Fibroblast of upper back skin (primary cell): ENCODE measurements around the gene CRB3.
A peak's percentile ranks its signal among the peaks of the same experiment; 100 is the strongest.
"Not testable (repeated sequence)": the region's sequence is repeated elsewhere in the genome, so short reads cannot be mapped to it uniquely, and the experiment has no call there.

Experiments
- DNase-seq: peaks from one replicate; pipeline ENCODE4 v3.0.0-alpha.2; 2013

CRB3 gene

DNA sequence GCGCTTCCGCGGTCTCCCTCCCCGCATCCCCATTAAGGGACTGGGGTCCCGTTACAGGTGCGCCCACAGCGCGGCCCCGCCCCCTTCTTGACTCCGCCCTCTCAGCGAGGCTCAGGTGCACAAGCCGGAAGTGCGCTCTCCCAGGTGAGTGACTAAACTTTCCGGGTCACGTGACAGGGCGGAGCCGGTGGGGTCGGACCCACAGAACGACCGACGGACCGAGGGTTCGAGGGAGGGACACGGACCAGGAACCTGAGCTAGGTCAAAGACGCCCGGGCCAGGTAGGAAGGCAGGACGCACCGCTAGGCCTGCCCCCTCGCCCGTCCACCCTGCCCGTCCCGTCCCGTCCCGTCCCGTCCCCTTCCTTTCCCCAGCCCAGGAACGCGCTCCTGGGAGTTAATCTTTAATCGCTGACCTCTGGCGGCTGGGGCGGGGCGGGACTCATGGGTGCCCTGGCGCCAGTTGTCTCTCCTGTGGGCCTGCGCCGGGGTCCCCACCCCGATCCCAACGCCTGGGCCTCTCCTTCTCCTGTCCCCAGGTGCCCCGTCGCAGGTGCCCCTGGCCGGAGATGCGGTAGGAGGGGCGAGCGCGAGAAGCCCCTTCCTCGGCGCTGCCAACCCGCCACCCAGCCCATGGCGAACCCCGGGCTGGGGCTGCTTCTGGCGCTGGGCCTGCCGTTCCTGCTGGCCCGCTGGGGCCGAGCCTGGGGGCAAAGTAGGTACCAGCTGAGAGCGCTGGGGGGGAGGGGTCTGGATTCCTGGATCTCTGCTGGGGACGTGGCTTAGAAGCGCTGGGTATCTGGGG lies at the start of gene CRB3:
Gene CRB3 (plus strand): TSS at position 202 of the 804 bp plus-strand sequence. CDS start 431 bp downstream, at position 633.
- DNase-seq: no peak

DNA sequence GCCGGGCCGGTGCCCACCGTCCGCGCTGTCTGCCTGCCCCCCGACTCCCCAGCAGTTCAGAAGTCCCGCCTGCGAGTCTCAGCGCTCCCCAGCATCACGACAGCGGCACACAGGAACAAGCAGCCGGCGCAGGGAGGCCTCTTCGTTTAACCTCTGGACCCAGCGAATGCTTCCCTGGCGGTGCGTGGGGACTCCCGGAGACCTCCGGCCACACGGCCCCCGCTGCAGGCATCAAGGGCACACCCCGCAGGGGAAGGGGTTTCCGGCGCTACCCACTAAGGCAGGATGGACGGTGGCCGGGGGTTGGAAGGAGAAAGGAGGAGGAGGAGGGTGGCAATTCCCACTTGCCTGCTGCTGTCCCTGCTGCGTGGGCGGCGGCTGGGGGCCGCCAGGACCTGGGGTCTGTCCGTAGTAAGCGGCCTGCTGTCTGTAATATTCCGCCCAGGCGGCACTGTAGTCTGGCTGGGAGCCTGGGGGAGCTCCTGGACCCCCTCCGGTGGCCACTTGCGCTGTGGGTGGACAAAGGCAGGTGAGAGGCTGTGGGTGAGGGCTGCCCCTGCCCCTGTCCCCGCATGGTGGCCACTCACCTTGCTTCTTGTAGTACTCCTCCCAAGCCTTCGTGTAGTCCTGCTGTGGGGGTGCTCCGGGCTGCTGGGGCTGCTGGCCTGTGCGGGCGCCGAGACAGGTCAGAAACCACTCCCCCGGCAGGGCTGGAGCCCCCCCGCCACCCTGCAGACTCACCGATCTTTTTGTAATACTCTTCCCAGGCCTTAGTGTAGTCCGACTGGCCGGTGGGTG lies 49.1 kb upstream of the CRB3 start:
- no peak for DNase-seq

DNA sequence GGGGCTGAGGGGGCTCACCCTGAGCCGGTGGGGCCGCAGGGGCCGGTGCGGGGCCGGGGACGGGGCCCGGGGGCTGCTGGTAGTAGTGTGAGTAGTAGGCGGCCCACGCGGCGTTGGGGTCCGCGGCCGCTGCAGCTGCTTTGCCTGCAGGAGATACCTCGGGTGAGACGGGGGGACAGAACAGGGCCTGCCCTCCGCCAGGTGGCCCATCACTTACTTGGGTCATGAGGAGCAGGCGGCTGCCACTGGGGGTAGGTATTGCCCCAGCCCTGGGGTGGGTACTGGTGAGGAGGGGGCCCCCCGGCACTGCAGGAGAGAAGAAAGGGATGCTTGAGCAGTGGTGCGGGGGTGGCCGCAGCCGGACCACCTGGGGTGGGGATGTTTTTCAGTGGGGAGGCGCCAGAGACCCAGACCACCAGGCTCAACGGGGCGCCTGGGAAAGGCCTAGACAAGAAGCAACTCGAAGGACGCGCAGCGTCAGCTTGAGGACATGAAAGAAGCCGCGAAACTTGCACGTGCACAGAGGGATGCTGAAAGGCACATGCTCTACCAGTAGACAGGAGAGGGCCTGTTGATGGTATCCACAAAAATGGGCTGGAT lies 48.4 kb upstream of the CRB3 start:
- no peak for DNase-seq

DNA sequence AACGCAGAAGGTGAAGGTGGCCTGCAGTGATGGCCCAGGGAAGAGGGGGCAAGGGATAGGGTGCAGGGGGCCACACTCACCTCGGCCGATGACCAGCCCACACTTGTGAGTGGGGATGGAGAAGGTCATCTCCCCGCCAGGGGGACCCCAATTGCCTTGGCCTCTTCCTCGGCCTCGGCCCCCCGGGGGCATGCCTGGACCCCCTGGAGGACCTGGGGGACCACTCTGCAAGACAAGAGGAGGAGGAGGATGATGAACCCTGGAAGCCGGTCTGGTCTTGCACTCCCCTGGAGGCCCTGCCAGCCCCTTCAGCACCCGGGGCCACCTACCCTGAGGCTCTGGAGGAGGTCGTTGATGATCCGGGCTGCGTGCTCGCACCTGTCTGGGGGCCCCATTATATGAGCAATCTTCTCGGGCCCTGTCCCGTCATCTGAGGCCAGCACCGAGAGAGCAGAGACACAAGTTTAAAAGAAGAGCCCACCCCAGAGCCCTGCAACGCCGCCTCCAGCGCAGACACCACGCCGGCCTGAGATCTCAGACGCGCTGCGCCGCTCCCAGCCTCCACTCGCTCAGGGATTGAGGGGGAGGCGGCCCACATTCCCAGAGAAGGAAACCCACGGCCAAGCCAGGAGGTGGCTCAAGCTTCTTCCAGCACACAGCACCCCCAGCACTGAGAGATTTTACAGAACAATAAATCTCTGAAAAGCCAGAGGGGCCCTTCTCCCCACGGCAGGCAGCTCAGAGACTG lies 47.2 kb upstream of the CRB3 start:
- no peak for DNase-seq

- peak; percentile 6 for DNase-seq
These were observed 46.1 kb upstream of the CRB3 start for GRCh38 chr19:6417713-6418561.

GRCh38 chr19:6418562-6418932 lies 45.5 kb upstream of the CRB3 start:
- DNase-seq: no peak

GRCh38 chr19:6421075-6422014 lies 42.7 kb upstream of the CRB3 start:
- no peak for DNase-seq

DNA sequence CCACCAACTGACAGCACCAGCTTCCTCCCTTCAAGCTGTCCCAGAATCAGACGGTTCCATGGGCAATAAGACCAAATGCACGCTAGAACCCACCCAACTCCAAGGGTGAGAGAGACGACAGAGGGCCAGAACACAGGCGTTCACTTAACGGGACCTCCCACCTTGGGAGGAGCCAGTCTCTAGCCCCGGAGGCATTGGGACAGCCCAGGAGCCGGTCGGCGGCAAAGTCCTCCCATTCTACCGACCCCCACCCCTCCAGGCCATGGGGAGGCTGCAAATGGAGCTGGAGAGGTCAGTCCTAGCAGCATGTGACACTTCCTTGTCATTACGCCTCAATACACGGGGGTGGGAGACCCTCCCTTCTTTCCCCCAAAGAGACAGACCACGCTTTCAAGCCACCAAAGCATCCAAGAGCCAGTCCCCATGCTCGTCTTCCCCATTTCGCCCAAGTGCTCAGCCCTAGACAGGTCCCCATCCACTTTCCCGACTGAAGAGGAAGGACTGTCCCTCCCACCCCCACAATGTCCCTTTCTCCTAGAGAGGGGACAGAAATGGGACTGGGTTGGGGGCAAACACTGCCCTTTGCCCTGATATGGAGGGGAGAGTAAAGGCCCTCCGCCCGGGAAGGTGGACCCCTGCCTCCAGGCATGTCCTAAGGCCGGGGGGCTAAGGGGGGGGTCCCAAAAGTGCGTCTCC lies 40.4 kb upstream of the CRB3 start:
- DNase-seq: peak; percentile 41

DNA sequence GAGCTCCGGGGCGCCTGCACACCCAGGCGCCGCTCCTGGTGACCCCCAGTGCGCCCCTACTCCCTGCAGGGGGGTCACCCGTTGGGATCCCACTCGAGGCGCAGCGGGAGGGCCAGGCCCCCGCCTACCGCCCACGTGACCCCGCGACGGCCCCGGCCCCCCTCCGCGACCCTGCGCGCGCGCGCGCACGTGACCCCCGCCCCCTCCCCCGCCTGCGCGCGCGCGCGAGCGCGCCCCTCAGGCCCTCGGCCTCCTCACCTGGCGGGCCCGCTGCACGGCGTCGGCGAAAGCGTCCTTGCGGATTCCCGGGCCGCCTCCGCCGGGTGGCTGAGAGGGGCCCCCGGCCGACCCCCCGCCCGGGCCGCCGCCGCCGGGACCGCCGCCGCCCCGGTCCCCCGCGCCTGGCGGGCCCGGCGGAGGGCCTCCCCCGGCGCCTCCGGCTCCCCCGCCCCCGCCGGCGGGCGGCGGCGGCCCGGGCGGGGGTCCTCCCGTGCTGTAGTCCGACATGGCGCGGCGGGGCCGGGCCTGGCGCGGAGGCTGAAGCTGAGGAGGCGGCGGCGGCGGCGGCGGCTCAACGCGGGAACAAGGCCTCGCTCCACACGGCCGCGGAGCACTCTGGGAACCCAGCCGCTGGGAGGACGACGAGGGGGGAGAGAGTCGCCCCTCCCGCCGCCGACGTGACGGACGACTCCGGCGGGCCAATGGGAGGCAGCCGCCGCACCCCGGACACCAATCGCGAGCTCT lies 39.7 kb upstream of the CRB3 start, which contains the start of gene KHSRP:
Gene KHSRP (minus strand): TSS at position 617 of the 744 bp plus-strand sequence. CDS start 110 bp downstream, at position 507.
- DNase-seq: no peak

DNA sequence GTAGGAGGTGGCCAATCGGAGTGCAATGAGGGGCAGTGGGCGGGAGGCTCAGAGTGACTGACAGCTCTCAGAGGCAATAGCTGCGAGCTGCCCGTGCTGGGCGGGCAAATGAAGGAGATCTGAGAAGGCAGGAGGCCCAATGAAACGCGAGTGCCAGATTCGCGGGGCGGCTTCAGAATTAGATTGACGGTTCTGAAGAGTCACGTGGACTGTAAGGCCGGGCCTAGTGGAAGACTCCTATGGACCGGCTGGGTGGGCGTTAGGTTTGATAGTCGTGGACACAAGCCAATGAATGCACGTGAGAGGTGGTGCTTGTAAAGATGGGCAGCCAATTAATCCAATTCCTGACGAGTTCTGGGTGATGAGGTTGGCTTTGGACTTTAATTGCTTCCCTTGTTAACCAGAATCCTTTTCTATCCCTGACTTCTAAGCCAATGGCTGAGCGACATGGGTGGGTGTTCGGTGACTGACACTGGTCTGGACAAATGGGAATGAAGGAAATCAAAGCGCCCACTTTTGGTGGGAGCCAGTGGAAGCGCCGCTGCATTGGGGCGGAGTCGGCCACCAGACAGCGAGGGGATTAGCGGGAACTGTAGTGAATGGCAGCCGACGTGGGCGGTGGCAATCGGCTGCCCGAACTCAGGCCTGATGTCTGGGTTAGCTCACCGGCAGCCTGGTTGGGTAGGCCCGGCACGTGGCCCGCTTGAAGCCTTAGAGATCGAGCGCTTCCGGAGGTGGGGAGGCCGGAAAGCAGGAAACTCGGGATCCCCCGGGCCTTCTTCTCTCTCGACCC lies 38.9 kb upstream of the CRB3 start:
- peak; percentile 100 for DNase-seq

DNA sequence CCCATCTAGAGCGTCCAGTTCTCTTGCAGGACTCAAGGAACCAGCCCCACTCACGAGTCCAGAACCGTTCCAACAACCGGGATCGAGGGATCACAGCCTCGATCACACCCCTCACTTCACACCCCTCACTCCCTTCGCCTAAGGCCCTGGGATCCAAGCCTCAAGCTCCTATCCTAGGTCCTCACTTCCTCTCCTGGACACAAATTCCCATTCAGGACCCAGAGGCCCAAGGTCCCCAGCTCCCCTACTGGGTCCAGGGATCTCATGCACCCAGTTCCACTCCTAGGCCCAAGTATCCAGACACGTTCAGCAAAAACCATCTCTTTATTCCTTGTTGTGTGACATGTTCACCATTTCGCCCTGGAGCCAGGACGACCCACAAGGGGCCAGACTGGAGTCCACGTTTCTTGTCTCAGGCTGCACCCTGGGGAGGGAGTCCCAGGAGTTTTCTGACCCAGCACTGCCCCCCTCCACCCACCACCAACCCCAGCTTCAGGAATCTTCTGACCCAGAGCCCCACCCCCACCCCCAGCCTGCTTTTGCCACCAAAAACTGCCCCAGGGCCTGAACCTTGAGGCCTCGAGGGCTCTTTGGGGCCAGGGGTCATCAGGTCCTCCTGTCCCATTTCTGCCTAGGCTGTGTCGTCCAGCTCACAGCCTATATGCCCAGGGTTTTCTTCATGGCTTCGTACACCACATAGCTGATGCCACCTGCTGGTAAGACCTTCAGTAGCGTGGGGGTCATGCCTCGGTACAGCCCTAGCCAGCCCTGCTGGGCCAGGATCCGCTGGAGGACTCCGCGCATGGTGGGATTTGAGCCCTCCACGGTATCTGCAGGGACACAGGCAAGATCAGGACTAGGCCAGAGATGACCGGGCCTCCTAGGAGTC lies 38.1 kb upstream of the CRB3 start:
- DNase-seq: no peak

DNA sequence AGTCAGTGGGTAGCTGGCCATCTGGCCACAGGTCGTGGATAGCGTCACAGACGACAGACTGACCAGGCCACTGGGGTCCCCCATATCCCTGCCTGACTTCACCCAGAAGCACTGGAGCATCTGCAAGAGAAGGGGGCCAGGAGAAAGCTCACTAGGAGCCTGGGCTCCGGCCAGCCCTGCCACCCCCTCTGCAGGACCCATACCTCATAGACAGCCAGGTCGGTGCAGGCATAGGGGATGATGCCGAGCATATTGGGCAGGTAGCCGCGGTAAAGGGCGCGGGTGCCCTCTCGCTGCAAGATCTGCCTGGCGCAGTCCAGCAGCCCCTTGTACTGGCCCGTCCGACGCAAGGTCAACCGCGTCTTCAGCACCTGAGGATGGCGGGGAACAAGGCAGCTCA lies 36.9 kb upstream of the CRB3 start:
- DNase-seq: no peak

GRCh38 chr19:6428692-6429418 lies 35.2 kb upstream of the CRB3 start:
- not testable (repeated sequence) for DNase-seq

DNA sequence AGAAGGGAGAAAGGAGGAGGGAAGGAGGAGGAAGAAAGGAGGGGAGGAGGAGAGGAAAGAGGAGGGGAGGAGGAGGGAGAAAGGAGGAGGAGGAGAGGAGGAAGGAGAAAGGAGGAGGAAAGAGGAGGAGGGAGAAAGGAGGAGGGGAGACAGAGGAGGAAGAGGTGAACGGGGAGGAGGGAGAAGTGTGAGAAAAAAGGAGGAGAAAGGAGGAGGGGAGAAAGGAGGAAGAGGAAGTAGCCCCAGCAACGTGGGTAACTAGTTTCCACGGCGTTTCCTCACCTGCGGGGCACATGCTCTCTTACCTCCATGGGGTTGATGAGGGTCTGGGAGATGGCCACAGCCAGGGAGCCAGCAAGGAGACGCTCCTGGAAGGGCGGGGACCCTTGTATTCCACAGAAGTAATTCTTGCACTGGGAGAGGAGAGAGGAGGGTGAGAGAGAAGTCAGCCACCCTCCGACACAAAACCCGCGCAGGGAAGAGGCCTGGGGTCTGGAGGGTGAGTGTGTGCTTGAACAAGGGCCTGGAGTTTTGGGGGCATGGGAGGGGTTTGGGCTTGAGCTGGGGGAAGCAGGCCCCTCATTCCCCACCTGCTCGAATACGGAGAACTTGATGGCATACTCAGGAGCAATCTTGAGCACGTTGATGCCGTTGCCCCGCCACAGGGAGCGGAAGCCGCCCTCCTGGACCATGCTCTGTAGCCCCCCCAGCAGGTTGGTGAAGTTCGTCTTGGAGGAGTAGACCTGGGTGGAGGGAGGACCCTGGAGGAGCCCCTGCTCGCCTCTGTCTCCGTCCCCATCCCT lies 34.5 kb upstream of the CRB3 start:
- DNase-seq: no peak

GRCh38 chr19:6431891-6432290 lies 32.2 kb upstream of the CRB3 start:
- no peak for DNase-seq

GRCh38 chr19:6433165-6433564 lies 30.9 kb upstream of the CRB3 start:
- DNase-seq: no peak
